Right cardiac atrium (tissue), 5 donors: ENCODE measurements around the gene GMCL2. TPM values are rescaled to one million over a fixed set of nuclear protein-coding genes. Genes with fewer than 3 reads are reported as not detected.

Experiments
- polyA plus RNA-seq: library from polyadenylated mRNA; stranded (reverse); fragments of 200-250 nt; gene quantifications from one replicate; pipeline ENCODE4 v1.2.3, GENCODE V29; 2013
- total RNA-seq, 4 donors: library from RNA; stranded (reverse); fragmentation: NEBNext Ultra II Directional; extraction: Animal tissue kit (Norgen Biotek cat#: 25700); gene quantifications; one replicate each; pipeline ENCODE4 v1.2.1, GENCODE V29; 2021
- donor health status: healthy with polysubstance abuse.
- donor health status: DM: no; HTN: yes; CAD: no.
- donor health status: DM: no; HTN: no; CAD: no.
- donor health status: DM: no; HTN: yes; CAD: no; lungs with severe emphysema.
- donor health status: DM: yes; HTN: yes; CAD: no.

The GMCL2 gene
- total and polyA plus RNA-seq, 5 donors = not detected

Other genes starting within 250 kb of the GMCL2 start
- not detected for gene PROP1, start 191.1 kb downstream of the GMCL2 start, total RNA-seq
- gene PROP1, start 191.1 kb downstream of the GMCL2 start, polyA plus RNA-seq = not detected
- gene N4BP3, start 73.8 kb downstream of the GMCL2 start, total RNA-seq = under 1 TPM; 0.15 to 0.54 (median 0.32) TPM
- gene N4BP3, start 73.8 kb downstream of the GMCL2 start, polyA plus RNA-seq = 0.79 TPM
- gene RMND5B, start 56.4 kb downstream of the GMCL2 start, total RNA-seq = 10 to 100 TPM; 32.2 to 41.7 (median 34.2) TPM
- 33.5 TPM for gene RMND5B, start 56.4 kb downstream of the GMCL2 start, polyA plus RNA-seq
- 10 to 100 TPM; 62.3 to 88.4 (median 84.7) TPM for gene NHP2, start 33.5 kb downstream of the GMCL2 start, total RNA-seq
- gene NHP2, start 33.5 kb downstream of the GMCL2 start, polyA plus RNA-seq = 123 TPM
- gene HNRNPAB, start 17.2 kb upstream of the GMCL2 start, total RNA-seq = 100 to 1,000 TPM in 1 of 4 donors, 10 to 100 TPM in 3; 75.3 to 125 (median 86.9) TPM
- 88.2 TPM for gene HNRNPAB, start 17.2 kb upstream of the GMCL2 start, polyA plus RNA-seq
- 10 to 100 TPM; 41.0 to 53.6 (median 48.5) TPM for gene PHYKPL, start 45.4 kb upstream of the GMCL2 start, total RNA-seq
- gene PHYKPL, start 45.4 kb upstream of the GMCL2 start, polyA plus RNA-seq = 35.3 TPM